Activated B cell treated with CpG ODN at 0.5 μM for 24 hours (primary cell): ENCODE results near the gene BSND. TPM values are rescaled to one million over a fixed set of nuclear protein-coding genes. Genes with fewer than 3 reads are reported as not detected.

Source experiments
- ATAC-seq: fragments of 200-7000 bp; cut with Tn5 transposase; one replicate; pipeline ENCODE4 v1.10.0; 2021; ENCODE audit warnings: low read depth, mild to moderate bottlenecking, moderate library complexity
- CTCF ChIA-PET: fragments of 350-600 bp; sonication (Branson Sonifier 250); formaldehyde crosslinking; loops from one replicate; lab custom pipeline; 2021; ENCODE audit warnings: antibody characterized with exemption; lab: Charles Lee
- POLR2A ChIA-PET: fragments of 350-600 bp; sonication (Branson Sonifier 250); formaldehyde crosslinking; loops from one replicate; lab custom pipeline; 2021; ENCODE audit warnings: antibody characterized with exemption; lab: Charles Lee
- DNase-seq: peaks from one replicate; pipeline ENCODE4 v3.0.0; 2022
- H3K27ac Mint-ChIP-seq: one replicate; pipeline ENCODE4 v1.8.0; 2020; ENCODE audit warnings: mixed read lengths
- H3K27me3 Mint-ChIP-seq: one replicate; pipeline ENCODE4 v1.8.0; 2021; ENCODE audit warnings: mixed read lengths
- H3K36me3 Mint-ChIP-seq: one replicate; pipeline ENCODE4 v1.8.0; 2021; ENCODE audit warnings: low read depth, mixed read lengths
- H3K4me1 Mint-ChIP-seq: one replicate; pipeline ENCODE4 v1.8.0; 2021; ENCODE audit warnings: mixed read lengths
- H3K4me3 Mint-ChIP-seq: one replicate; pipeline ENCODE4 v1.8.0; 2020; ENCODE audit warnings: mild to moderate bottlenecking, mixed read lengths
- H3K9me3 Mint-ChIP-seq: one replicate; pipeline ENCODE4 v1.8.0; 2020; ENCODE audit warnings: mixed read lengths
- intact Hi-C: fragments of 100-400 bp; cut with micrococcal nuclease; formaldehyde crosslinking; loops from one replicate; pipeline ENCODE4 v1.15.1; 2024
- total RNA-seq: library from RNA; stranded (reverse); gene quantifications from 2 replicates; pipeline ENCODE4 v1.2.3, GENCODE V29; 2022
- TF ChIP-seq, protein P1 (sequence below): fragments of 200-600 bp; IDR thresholded peaks from one replicate; pipeline ENCODE4 v1.8.0; 2022; ENCODE audit warnings: antibody characterized with exemption, mild to moderate bottlenecking

The BSND gene
- total RNA-seq: 0.05 TPM in 1 of 2 replicates, not detected in the other

DNA sequence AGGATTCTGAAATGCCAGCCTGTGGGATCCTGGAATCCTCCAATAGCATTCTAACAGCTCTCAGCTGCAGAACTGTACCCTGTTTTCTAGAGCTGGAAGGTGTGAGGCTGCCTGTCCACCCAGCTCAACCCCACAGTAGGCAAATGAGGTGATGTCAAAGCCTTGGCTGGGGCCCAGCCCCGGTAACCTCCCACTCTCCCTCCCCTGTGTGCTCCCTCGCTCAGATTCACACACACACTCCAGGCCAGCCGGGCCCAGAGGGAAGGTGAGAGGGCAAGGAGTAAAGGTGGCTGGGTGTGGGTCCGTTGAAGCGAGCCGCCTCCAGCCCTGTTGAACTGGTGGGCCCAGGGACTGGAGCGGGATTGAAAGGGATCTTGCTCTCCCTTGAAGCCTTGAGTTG, at the start of gene BSND:
TSS of gene BSND (plus strand) at position 257 of the 400 bp plus-strand sequence. CDS start 254 bp downstream, outside the sequence.
- intact Hi-C loops: no loop called here
- H3K27me3 Mint-ChIP-seq: peaks cover 46% of the 10 kb centered on the region
- ATAC-seq (no peak), DNase-seq (no peak)
- H3K36me3 Mint-ChIP-seq: no peaks in the 10 kb centered on the region
- TF ChIP-seq, protein P1, sequence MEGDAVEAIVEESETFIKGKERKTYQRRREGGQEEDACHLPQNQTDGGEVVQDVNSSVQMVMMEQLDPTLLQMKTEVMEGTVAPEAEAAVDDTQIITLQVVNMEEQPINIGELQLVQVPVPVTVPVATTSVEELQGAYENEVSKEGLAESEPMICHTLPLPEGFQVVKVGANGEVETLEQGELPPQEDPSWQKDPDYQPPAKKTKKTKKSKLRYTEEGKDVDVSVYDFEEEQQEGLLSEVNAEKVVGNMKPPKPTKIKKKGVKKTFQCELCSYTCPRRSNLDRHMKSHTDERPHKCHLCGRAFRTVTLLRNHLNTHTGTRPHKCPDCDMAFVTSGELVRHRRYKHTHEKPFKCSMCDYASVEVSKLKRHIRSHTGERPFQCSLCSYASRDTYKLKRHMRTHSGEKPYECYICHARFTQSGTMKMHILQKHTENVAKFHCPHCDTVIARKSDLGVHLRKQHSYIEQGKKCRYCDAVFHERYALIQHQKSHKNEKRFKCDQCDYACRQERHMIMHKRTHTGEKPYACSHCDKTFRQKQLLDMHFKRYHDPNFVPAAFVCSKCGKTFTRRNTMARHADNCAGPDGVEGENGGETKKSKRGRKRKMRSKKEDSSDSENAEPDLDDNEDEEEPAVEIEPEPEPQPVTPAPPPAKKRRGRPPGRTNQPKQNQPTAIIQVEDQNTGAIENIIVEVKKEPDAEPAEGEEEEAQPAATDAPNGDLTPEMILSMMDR: no peak
- ChIA-PET CTCF (interaction anchor here (1.0 kb wide), 1 partner anchor 54 kb away, joined by 4 read pairs; no protein-coding TSS in a partner anchor), POLR2A (no interaction called here)
- no peak within 1 kb of the TSS for H3K27ac Mint-ChIP-seq
- no peaks in the 10 kb centered on the region for H3K9me3 Mint-ChIP-seq
- H3K4me3 Mint-ChIP-seq: no peak within 1 kb of the TSS
- H3K4me1 Mint-ChIP-seq: peaks cover 15% of the 10 kb centered on the region

DNA sequence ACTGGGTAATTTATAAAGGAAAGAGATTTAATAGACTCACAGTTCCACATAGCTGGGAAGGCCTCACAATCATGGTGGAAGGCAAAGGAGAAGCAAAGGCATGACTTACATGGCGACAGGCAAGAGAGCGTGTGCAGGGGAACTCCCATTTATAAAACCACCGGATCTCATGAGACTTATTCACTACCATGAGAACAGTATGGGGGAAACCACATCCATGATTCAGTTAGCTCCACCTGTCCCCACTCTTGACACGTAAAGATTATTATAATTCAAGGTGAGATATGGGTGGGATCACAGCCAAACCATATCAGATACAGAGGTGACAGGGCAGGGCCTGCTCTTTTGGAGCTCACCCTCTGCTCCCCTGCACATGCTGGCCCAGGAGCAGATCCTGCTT, 49.7 kb upstream of the BSND start:
- ChIA-PET POLR2A (no interaction called here), CTCF (interaction anchor here (1.0 kb wide), 1 partner anchor 9 kb away, joined by 3 read pairs; no protein-coding TSS in a partner anchor)
- H3K27me3 Mint-ChIP-seq: peaks cover 8% of the 10 kb centered on the region
- intact Hi-C loops: no loop called here
- H3K4me3 Mint-ChIP-seq: no peak overlapping the region
- H3K4me1 Mint-ChIP-seq: peaks cover 5% of the 10 kb centered on the region
- H3K36me3 Mint-ChIP-seq: no peaks in the 10 kb centered on the region
- no peaks in the 10 kb centered on the region for H3K9me3 Mint-ChIP-seq
- H3K27ac Mint-ChIP-seq: no peak overlapping the region
- TF ChIP-seq, protein P1: no peak
- no peak for DNase-seq
- no peak for ATAC-seq

DNA sequence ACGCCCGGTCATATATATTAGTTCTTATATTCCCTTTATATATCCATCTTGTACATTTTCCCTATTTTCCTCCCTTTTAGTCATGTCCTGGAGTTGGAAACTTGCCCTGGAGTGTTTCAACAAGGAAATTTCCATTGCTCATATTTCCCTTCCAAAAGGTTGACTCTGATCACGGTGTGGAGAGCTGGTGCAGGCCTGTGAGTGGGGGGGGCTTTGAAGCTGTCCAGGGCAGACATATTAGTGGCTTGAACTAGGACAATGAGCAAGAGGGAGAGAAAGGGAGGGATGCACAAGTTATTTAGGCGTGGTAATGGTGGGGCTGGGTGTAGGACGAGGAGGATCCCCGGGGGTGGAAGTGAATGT, 48.7 kb upstream of the BSND start:
- Mint-ChIP-seq H3K36me3 (no peaks in the 10 kb centered on the region), H3K4me3 (no peak overlapping the region), H3K27ac (no peak overlapping the region), H3K27me3 (peaks cover 11% of the 10 kb centered on the region), H3K9me3 (no peaks in the 10 kb centered on the region), H3K4me1 (peaks cover 2% of the 10 kb centered on the region)
- DNase-seq: no peak
- ChIA-PET POLR2A (interaction anchor here (0.7 kb wide), 1 partner anchor 21 kb away, joined by 3 read pairs; no protein-coding TSS in a partner anchor), CTCF (interaction anchor here (0.7 to 2.1 kb wide), 4 partner anchors 10 to 72 kb away, joined by 3 to 9 read pairs (median 6); no protein-coding TSS in a partner anchor)
- intact Hi-C loops: loop anchor here (1.0 kb wide), 1 partner anchor 46 kb away; no protein-coding TSS in a partner anchor
- TF ChIP-seq, protein P1: no peak
- no peak for ATAC-seq

- Mint-ChIP-seq H3K27ac (no peak overlapping the region), H3K4me3 (no peak overlapping the region), H3K27me3 (peaks cover 11% of the 10 kb centered on the region), H3K4me1 (no peaks in the 10 kb centered on the region), H3K36me3 (no peaks in the 10 kb centered on the region), H3K9me3 (no peaks in the 10 kb centered on the region)
- ChIA-PET POLR2A (no interaction called here), CTCF (interaction anchor here (0.6 to 2.1 kb wide), 4 partner anchors 15 to 71 kb away, joined by 3 to 9 read pairs (median 6); no protein-coding TSS in a partner anchor)
- ATAC-seq (no peak), DNase-seq (no peak)
- intact Hi-C loops: loop anchor here (1.0 kb wide), 1 partner anchor 46 kb away; no protein-coding TSS in a partner anchor
- TF ChIP-seq, protein P1: no peak
These were observed 48.2 kb upstream of the BSND start for GRCh38 chr1:54950369-54951163.

DNA sequence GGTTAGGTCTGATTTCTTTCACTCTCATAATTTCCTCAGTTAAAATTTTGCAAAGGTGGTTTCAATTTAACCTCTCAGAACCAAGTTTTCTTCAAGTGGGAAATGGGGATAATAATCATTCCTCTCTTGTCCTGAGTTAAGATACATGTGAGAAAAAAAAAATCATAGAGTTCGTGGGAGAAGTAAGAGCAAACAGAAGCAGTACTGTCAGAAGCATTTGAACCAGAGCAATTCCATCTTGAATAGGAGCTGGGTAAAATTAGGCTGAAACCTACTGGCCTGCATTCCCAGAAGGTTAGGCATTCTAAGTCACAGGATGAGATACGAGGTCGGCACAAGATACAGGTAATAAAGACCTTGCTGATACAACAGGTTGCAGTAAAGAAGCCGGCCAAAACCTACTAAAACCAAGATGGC, 46.9 kb upstream of the BSND start:
- ChIA-PET POLR2A (no interaction called here), CTCF (interaction anchor here (2.1 kb wide), 1 partner anchor 70 kb away, joined by 8 read pairs; no protein-coding TSS in a partner anchor)
- ATAC-seq (no peak), DNase-seq (no peak)
- H3K27ac Mint-ChIP-seq: no peak overlapping the region
- no peaks in the 10 kb centered on the region for H3K36me3 Mint-ChIP-seq
- H3K27me3 Mint-ChIP-seq: peaks cover 11% of the 10 kb centered on the region
- TF ChIP-seq, protein P1: no peak
- no peak overlapping the region for H3K4me3 Mint-ChIP-seq
- intact Hi-C loops: no loop called here
- H3K9me3 Mint-ChIP-seq: peaks cover under 1% of the 10 kb centered on the region
- no peaks in the 10 kb centered on the region for H3K4me1 Mint-ChIP-seq
